NT2/D1 (cell line): ENCODE measurements around the gene TEP1.

ENCODE experiments used
- DNase-seq: peaks from one replicate; pipeline ENCODE4 v3.0.0-alpha.2; 2011; ENCODE audit warnings: low read depth, low spot score
- H3K27me3 ChIP-seq: 2 replicates; pipeline ENCODE4 v1.6.0; 2011; ENCODE audit warnings: mild to moderate bottlenecking; ENCODE audit not compliant: insufficient read length, insufficient read depth
- H3K36me3 ChIP-seq: 2 replicates; pipeline ENCODE4 v1.6.1; 2011; ENCODE audit warnings: mild to moderate bottlenecking, low read length, mixed read lengths; ENCODE audit not compliant: insufficient read depth, insufficient read length
- H3K4me1 ChIP-seq: 2 replicates; pipeline ENCODE4 v1.5.1; 2011; ENCODE audit not compliant: insufficient read depth, insufficient read length
- H3K4me3 ChIP-seq: 2 replicates; pipeline ENCODE4 v1.5.1; 2011; ENCODE audit warnings: low read depth; ENCODE audit not compliant: insufficient read length
- H3K9ac ChIP-seq: 2 replicates; pipeline ENCODE4 v1.6.0; 2011; ENCODE audit warnings: low read depth; ENCODE audit not compliant: insufficient read length
- H3K9me3 ChIP-seq: 2 replicates; pipeline ENCODE4 v1.5.1; 2011; ENCODE audit warnings: mild to moderate bottlenecking, low read length; ENCODE audit not compliant: insufficient read depth
- SUZ12 ChIP-seq: IDR thresholded peaks from 2 replicates; pipeline ENCODE4 v1.6.1; 2011; ENCODE audit not compliant: insufficient read length, insufficient read depth; ENCODE audit errors: extremely low read depth
- YY1 ChIP-seq: IDR thresholded peaks from 2 replicates; pipeline ENCODE4 v1.6.1; 2011; ENCODE audit not compliant: insufficient read length, insufficient read depth
- ZNF274 ChIP-seq: IDR thresholded peaks from 2 replicates; pipeline ENCODE4 v1.6.1; 2011; ENCODE audit warnings: mild to moderate bottlenecking, low read depth, low read length

Gene TEP1

DNA sequence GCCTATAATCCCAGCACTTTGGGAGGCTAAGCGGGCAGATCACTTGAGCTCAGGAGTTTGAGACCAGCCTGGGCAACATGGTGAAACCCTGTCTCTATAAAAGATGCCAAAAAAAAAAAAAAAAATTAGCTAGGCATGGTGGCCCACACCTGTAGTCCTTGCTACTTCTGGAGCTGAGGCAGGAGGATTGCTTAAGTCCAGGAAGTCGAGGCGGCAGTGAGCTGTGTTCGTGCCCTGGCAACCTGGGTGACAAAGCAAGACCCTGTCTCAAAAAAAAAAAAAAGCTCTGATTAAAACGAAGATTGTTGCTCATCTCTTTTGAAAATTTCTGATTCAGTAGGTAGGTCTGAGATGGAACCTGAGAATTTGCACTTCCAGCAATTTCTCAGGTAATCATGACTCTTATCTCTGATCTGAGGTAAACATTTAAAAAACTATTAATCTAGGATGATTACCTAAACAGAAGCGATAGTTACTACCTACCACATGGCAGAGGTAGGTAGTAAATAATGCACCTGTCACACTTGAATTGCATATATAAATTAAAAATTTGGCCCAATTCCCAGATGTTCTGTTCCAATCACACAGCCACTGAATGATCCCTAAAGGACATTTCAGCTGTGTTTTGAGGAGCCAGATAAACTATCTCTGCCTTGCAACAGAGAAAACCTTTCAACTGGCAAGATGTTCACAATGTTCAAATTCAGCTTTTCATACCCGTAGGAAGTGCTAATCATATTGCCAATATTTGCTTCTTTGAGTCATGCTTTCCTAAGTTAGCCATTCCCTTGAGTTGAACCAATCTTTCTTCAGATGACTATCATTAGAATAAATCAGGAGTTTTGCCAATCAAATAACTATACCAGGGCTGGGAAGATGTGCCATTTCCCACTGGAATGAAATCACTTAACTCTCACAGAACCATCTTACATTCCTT lies 4.2 kb upstream of the TEP1 start:
- peaks cover 2% of the 10 kb centered on the region for H3K4me1 ChIP-seq
- no peak for DNase-seq
- H3K9me3 ChIP-seq = no peaks in the 10 kb centered on the region
- no peaks in the 10 kb centered on the region for H3K36me3 ChIP-seq
- TF ChIP-seq ZNF274 = no peak
- no peak for TF ChIP-seq SUZ12
- TF ChIP-seq YY1 = no peak
- peaks cover 5% of the 10 kb centered on the region for H3K27me3 ChIP-seq
- H3K9ac ChIP-seq = no peak overlapping the region
- no peak overlapping the region for H3K4me3 ChIP-seq

GRCh38 chr14:20416223-20416622 lies 2.9 kb upstream of the TEP1 start:
- Histone ChIP-seq H3K4me1 (no peaks in the 10 kb centered on the region), H3K9me3 (no peaks in the 10 kb centered on the region), H3K27me3 (peaks cover 5% of the 10 kb centered on the region), H3K9ac (no peak overlapping the region), H3K36me3 (no peaks in the 10 kb centered on the region), H3K4me3 (no peak overlapping the region)
- DNase-seq = no peak
- TF ChIP-seq SUZ12 = no peak
- TF ChIP-seq YY1 = no peak
- no peak for TF ChIP-seq ZNF274

GRCh38 chr14:20415782-20416206 lies 2.5 kb upstream of the TEP1 start:
- peaks cover 5% of the 10 kb centered on the region for H3K27me3 ChIP-seq
- H3K9ac ChIP-seq = no peak overlapping the region
- no peak overlapping the region for H3K4me3 ChIP-seq
- no peak for DNase-seq
- no peaks in the 10 kb centered on the region for H3K9me3 ChIP-seq
- H3K36me3 ChIP-seq = no peaks in the 10 kb centered on the region
- no peaks in the 10 kb centered on the region for H3K4me1 ChIP-seq
- TF ChIP-seq YY1 (no peak), SUZ12 (no peak), ZNF274 (no peak)

DNA sequence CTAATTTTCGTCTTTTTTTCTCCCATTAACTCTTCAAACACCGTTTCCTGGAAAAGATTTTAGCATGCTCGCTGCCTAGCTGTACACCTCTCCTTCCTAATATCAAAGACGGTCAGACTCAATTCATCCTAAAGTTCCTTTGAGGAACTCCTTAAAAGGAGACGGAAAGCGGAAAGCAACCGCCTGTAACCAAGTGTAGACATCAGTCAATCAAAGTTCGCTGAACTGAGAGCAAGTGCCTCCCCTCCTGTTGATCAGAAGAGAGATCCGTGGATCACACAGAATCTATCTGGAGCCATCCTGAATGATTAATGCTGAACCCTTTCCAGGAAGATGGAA lies 412 bp upstream of the TEP1 start:
- Histone ChIP-seq H3K4me3 (peak overlapping the region; percentile 83), H3K9ac (peak overlapping the region; percentile 81), H3K27me3 (peaks cover 5% of the 10 kb centered on the region), H3K36me3 (no peaks in the 10 kb centered on the region), H3K9me3 (no peaks in the 10 kb centered on the region), H3K4me1 (no peaks in the 10 kb centered on the region)
- DNase-seq = no peak
- TF ChIP-seq SUZ12 (no peak), ZNF274 (no peak), YY1 (no peak)

DNA sequence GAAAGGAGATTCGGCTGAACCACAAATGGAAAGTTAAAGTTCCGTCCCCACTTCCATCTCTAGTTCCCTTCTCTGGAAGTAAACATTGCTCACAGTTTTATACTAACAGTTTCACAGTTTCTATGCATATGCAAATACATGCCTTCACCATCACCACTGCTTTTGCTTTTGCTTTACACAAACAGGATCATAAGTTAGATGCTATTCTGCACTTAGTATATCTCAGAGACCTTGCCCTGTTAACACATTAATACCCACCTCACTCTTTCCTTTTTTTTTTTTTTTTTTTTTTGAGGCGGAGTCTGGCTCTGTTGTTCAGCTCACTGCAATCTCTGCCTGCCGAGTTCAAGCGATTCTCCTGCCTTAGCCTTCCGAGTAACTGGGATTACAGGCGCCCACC lies 890 bp downstream of the TEP1 start:
- H3K9me3 ChIP-seq = no peaks in the 10 kb centered on the region
- peak overlapping the region; percentile 81 for H3K9ac ChIP-seq
- no peaks in the 10 kb centered on the region for H3K4me1 ChIP-seq
- no peak for TF ChIP-seq YY1
- no peak for TF ChIP-seq SUZ12
- no peak for TF ChIP-seq ZNF274
- no peak for DNase-seq
- H3K4me3 ChIP-seq = peak overlapping the region; percentile 83
- H3K36me3 ChIP-seq = peaks cover 10% of the 10 kb centered on the region
- H3K27me3 ChIP-seq = peaks cover 5% of the 10 kb centered on the region

- Histone ChIP-seq H3K9ac (no peak overlapping the region), H3K4me1 (no peaks in the 10 kb centered on the region), H3K4me3 (no peak overlapping the region), H3K9me3 (no peaks in the 10 kb centered on the region), H3K36me3 (peaks cover 35% of the 10 kb centered on the region), H3K27me3 (peaks cover 2% of the 10 kb centered on the region)
- TF ChIP-seq ZNF274 (no peak), SUZ12 (no peak), YY1 (no peak)
- no peak for DNase-seq
These were observed 4.1 kb downstream of the TEP1 start for GRCh38 chr14:20409226-20409625.

DNA sequence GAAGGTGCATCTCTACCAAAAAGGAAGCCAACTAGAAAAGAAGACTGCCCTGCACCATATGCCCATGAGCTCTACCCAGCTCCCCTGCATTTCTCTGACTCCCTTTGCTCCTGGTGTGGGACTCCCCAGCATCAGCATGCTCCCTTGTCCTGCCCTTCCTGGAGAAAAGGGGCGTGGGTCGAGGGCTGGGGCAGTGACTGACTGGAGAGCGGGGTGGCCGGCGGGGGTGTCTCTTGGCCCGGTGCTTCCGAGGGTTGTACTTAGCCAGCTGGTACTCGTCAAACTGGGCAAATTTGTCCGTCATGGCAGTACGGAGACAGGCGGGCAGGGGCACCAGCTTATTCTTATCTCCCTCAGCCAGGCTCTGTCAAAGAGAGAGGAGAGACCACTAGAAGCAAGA lies 9.8 kb downstream of the TEP1 start:
- no peaks in the 10 kb centered on the region for H3K9me3 ChIP-seq
- H3K36me3 ChIP-seq = peaks cover 75% of the 10 kb centered on the region
- DNase-seq = no peak
- TF ChIP-seq SUZ12 (no peak), YY1 (no peak), ZNF274 (no peak)
- H3K4me3 ChIP-seq = no peak overlapping the region
- H3K4me1 ChIP-seq = no peaks in the 10 kb centered on the region
- no peaks in the 10 kb centered on the region for H3K27me3 ChIP-seq
- no peak overlapping the region for H3K9ac ChIP-seq
